ENCODE data around the gene RSBN1L.

The RSBN1L gene

GRCh38 chr7:77747178-77747577 lies 50.9 kb downstream of the RSBN1L start:
- no peak overlapping the region for H3K4me3 ChIP-seq (ENCODE audit: low read depth, low read length)
- DNase-seq (ENCODE audit: low read depth): no peak
- TF ChIP-seq POLR2A (IDR thresholded peaks at IDR 0.05; ENCODE audit: extremely low read depth, insufficient read length) (no peak), MAX (IDR thresholded peaks at IDR 0.05; ENCODE audit: low read depth, low read length) (no peak), CTCF (IDR thresholded peaks at IDR 0.05; ENCODE audit: low read depth, low read length) (no peak)

- DNase-seq (ENCODE audit: low read depth): no peak
- no peak overlapping the region for H3K4me3 ChIP-seq (ENCODE audit: low read depth, low read length)
- no peak for TF ChIP-seq POLR2A (IDR thresholded peaks at IDR 0.05; ENCODE audit: extremely low read depth, insufficient read length)
- no peak for TF ChIP-seq MAX (IDR thresholded peaks at IDR 0.05; ENCODE audit: low read depth, low read length)
- no peak for TF ChIP-seq MYC (IDR thresholded peaks at IDR 0.05; ENCODE audit: low read depth, low read length)
- no peak for TF ChIP-seq CTCF (IDR thresholded peaks at IDR 0.05; ENCODE audit: low read depth, low read length)
These were observed 51.5 kb downstream of the RSBN1L start for GRCh38 chr7:77747718-77748117.

GRCh38 chr7:77752016-77752415 lies 55.8 kb downstream of the RSBN1L start:
- TF ChIP-seq MAX (IDR thresholded peaks at IDR 0.05; ENCODE audit: low read depth, low read length) (peak; percentile 77), CTCF (IDR thresholded peaks at IDR 0.05; ENCODE audit: low read depth, low read length) (no peak), POLR2A (IDR thresholded peaks at IDR 0.05; ENCODE audit: extremely low read depth, insufficient read length) (no peak), MYC (IDR thresholded peaks at IDR 0.05; ENCODE audit: low read depth, low read length) (peak; percentile 78)
- no peak overlapping the region for H3K4me3 ChIP-seq (ENCODE audit: low read depth, low read length)
- peak; percentile 92 for DNase-seq (ENCODE audit: low read depth)

GRCh38 chr7:77753173-77753572 lies 56.9 kb downstream of the RSBN1L start:
- no peak for DNase-seq (ENCODE audit: low read depth)
- H3K4me3 ChIP-seq (ENCODE audit: low read depth, low read length): no peak overlapping the region
- TF ChIP-seq MAX (IDR thresholded peaks at IDR 0.05; ENCODE audit: low read depth, low read length): no peak
- TF ChIP-seq CTCF (IDR thresholded peaks at IDR 0.05; ENCODE audit: low read depth, low read length): no peak
- no peak for TF ChIP-seq POLR2A (IDR thresholded peaks at IDR 0.05; ENCODE audit: extremely low read depth, insufficient read length)
- TF ChIP-seq MYC (IDR thresholded peaks at IDR 0.05; ENCODE audit: low read depth, low read length): no peak

- TF ChIP-seq MYC (IDR thresholded peaks at IDR 0.05; ENCODE audit: low read depth, low read length) (no peak), POLR2A (IDR thresholded peaks at IDR 0.05; ENCODE audit: extremely low read depth, insufficient read length) (no peak), MAX (IDR thresholded peaks at IDR 0.05; ENCODE audit: low read depth, low read length) (no peak), CTCF (IDR thresholded peaks at IDR 0.05; ENCODE audit: low read depth, low read length) (no peak)
- no peak overlapping the region for H3K4me3 ChIP-seq (ENCODE audit: low read depth, low read length)
- no peak for DNase-seq (ENCODE audit: low read depth)
These were observed 61.3 kb downstream of the RSBN1L start for GRCh38 chr7:77757589-77757988.
